ENCODE measurements around the gene SLC18B1. TPM values are rescaled to one million over a fixed set of nuclear protein-coding genes. Genes with fewer than 3 reads are reported as not detected.
"Not testable (repeated sequence)": the region's sequence is repeated elsewhere in the genome, so short reads cannot be mapped to it uniquely, and the experiment has no call there.

SLC18B1 gene
- total RNA-seq, 4 donors from 2014 or later = 0.51 to 38.7 (median 8.0) TPM

DNA sequence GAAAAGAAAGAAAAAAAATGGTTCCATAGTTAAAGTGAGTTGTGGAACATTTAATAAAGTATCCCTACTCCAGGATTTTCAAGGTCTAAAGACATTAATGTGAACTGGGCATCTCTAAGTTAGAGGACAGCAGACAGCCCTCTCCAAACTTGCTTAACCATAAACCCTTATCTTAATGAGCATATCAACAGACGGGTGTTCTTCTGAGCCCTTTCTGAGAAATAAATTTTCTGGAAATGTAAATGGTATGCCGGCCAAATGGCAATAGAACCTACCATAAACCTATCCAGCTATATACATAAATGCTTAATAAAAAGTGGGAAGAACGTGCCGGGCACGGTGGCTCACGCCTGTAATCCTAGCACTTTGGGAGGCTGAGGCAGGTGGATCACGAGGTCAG is 12.5 kb downstream of the SLC18B1 start:
- Histone ChIP-seq H3K9me3 (no peaks in the 10 kb centered on the region), H3K27ac (no peak overlapping the region), H3K4me3 (no peak overlapping the region), H3K4me1 (no peaks in the 10 kb centered on the region), H3K27me3 (no peaks in the 10 kb centered on the region), H3K36me3 (no peaks in the 10 kb centered on the region)
- intact Hi-C loops (cut with DNase I; ENCODE audit: low total_unique reads) = no loop called here
- no peak for TF ChIP-seq POLR2A (IDR thresholded peaks at IDR 0.05)
- TF ChIP-seq, protein P1, sequence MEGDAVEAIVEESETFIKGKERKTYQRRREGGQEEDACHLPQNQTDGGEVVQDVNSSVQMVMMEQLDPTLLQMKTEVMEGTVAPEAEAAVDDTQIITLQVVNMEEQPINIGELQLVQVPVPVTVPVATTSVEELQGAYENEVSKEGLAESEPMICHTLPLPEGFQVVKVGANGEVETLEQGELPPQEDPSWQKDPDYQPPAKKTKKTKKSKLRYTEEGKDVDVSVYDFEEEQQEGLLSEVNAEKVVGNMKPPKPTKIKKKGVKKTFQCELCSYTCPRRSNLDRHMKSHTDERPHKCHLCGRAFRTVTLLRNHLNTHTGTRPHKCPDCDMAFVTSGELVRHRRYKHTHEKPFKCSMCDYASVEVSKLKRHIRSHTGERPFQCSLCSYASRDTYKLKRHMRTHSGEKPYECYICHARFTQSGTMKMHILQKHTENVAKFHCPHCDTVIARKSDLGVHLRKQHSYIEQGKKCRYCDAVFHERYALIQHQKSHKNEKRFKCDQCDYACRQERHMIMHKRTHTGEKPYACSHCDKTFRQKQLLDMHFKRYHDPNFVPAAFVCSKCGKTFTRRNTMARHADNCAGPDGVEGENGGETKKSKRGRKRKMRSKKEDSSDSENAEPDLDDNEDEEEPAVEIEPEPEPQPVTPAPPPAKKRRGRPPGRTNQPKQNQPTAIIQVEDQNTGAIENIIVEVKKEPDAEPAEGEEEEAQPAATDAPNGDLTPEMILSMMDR (IDR thresholded peaks at IDR 0.05) = no peak
- DNase-seq = no peak

DNA sequence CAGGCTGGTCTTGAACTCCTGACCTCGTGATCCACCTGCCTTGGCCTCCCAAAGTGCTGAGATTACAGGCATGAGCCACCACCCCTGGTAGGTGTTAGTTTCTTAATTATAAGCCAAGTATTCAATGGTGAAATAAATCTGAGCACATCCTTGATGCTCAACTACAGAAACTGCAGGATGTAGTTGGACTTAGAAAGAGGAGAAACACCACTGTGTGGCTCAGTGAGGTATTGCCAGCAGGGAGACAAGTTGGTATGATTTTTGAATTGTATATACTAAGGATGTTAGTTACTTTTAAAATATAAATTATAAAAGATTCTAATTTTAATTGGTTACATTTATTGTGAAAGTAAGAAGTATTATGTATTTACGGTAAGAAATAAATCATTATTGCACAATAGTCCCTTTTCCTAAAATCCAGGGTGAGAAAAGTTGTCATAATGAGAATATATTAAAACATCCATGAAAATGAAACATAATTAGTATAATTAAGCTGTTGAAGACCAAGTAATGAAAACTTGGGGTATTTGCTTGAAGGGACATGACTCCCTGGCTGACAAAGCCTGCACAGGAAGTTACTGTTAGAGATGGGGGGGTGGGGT is 17.6 kb downstream of the SLC18B1 start:
- Histone ChIP-seq H3K4me3 (no peak overlapping the region), H3K9me3 (no peaks in the 10 kb centered on the region), H3K4me1 (no peaks in the 10 kb centered on the region), H3K36me3 (no peaks in the 10 kb centered on the region), H3K27me3 (no peaks in the 10 kb centered on the region), H3K27ac (no peak overlapping the region)
- TF ChIP-seq, protein P1 (IDR thresholded peaks at IDR 0.05) = no peak
- TF ChIP-seq POLR2A (IDR thresholded peaks at IDR 0.05) = no peak
- intact Hi-C loops (cut with DNase I; ENCODE audit: low total_unique reads) = no loop called here
- no peak for DNase-seq

DNA sequence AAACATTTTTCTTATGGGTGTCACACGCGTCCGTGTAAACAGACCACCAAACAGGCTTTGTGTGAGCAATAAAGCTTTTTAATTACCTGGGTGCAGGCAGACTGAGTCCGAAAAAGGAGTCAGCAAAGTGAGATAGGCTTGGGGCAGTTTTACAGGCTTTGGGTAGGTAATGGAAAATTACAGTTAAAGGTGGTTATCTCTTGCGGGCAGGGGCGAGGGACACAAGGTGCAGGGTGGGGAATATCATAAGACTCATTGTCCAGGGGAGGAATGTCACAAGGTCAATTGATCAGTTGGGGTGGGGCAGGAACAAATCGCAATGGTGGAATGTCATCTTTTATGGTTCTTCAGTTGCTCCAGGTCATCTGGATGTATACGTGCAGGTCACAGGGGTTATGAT is 20.6 kb downstream of the SLC18B1 start:
- H3K9me3 ChIP-seq; H3K36me3 ChIP-seq; H3K4me1 ChIP-seq; DNase-seq; H3K27me3 ChIP-seq; H3K27ac ChIP-seq; intact Hi-C loops (cut with DNase I; ENCODE audit: low total_unique reads); H3K4me3 ChIP-seq: not testable (repeated sequence)

DNA sequence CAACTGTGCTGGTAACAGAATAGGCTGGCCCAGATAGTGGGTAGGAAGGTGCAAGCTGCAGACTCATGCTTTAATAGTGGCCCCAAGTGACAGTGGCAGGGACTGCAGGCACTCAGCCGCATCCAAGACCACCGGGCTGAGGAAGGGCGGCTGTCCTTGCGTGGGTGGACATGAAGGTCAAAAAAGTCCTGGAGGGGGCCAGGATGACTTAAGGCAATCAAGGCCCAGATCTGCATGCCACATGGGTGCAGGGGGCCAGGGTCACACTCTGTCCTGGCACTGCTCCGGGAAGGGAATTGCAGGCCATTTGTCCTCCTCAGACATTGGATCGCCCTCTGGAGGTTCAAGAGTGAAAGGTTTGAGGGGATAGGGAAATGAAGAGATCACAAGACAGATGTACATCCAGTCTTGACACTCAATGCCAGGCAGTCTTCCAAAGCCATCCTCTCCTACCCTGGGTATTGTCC is 30.4 kb downstream of the SLC18B1 start:
- TF ChIP-seq, protein P1 (IDR thresholded peaks at IDR 0.05) = peak in 1 of 4 experiments; percentile 14
- no peak for TF ChIP-seq POLR2A (IDR thresholded peaks at IDR 0.05)
- no peak for DNase-seq
- intact Hi-C loops (cut with DNase I; ENCODE audit: low total_unique reads) = no loop called here
- Histone ChIP-seq H3K27ac (no peak overlapping the region), H3K36me3 (no peaks in the 10 kb centered on the region), H3K4me3 (no peak overlapping the region), H3K9me3 (no peaks in the 10 kb centered on the region), H3K27me3 (no peaks in the 10 kb centered on the region), H3K4me1 (no peaks in the 10 kb centered on the region)

DNA sequence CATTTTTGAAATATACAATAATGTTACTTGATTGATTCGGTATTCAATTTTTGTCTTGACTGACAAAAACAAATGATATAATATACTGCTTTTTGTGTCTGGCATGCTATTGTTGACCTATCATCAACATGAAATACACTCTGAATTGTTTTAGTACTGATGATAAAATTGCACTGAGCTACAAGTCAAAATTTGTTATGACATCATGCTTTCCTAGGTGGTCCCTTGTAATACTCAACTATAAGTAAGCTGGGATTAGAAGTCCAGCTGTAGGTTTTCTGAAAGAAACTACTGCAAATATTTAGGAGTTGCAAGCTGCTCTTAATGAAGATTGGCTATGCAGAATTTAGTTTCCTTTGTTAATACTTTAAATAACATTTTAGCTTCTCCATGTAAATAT is 32.9 kb downstream of the SLC18B1 start:
- no peaks in the 10 kb centered on the region for H3K27me3 ChIP-seq
- TF ChIP-seq POLR2A (IDR thresholded peaks at IDR 0.05) = no peak
- TF ChIP-seq, protein P1 (IDR thresholded peaks at IDR 0.05) = no peak
- no peak overlapping the region for H3K27ac ChIP-seq
- H3K4me1 ChIP-seq = no peaks in the 10 kb centered on the region
- H3K36me3 ChIP-seq = no peaks in the 10 kb centered on the region
- H3K4me3 ChIP-seq = no peak overlapping the region
- H3K9me3 ChIP-seq = no peaks in the 10 kb centered on the region
- DNase-seq = no peak
- intact Hi-C loops (cut with DNase I; ENCODE audit: low total_unique reads) = no loop called here

DNA sequence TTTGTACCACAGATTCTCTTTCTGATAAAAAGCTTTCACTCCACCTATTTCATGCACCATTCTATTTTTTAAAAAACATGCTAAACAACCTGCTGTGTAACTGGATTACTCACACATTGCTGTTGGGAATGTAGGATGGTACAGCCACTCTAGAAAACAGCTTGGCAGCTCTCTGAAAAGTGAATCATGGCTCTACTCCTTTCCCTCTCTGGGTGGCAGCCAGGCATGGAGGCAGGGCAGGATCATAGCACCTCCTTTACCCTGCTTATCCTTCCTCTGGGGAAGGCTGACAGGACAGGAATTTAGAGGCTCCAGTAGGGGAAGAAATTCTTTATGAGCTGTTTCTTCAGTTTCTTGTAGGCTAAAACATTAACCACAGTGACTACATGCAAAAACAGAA is 34.1 kb downstream of the SLC18B1 start:
- H3K4me1 ChIP-seq = no peaks in the 10 kb centered on the region
- no peak overlapping the region for H3K4me3 ChIP-seq
- H3K27me3 ChIP-seq = no peaks in the 10 kb centered on the region
- no peaks in the 10 kb centered on the region for H3K9me3 ChIP-seq
- H3K36me3 ChIP-seq = no peaks in the 10 kb centered on the region
- no peak for TF ChIP-seq POLR2A (IDR thresholded peaks at IDR 0.05)
- TF ChIP-seq, protein P1 (IDR thresholded peaks at IDR 0.05) = no peak
- intact Hi-C loops (cut with DNase I; ENCODE audit: low total_unique reads) = no loop called here
- no peak overlapping the region for H3K27ac ChIP-seq
- DNase-seq = peak; percentile 21 to 46
